B cell (primary cell): ENCODE measurements around the gene CBLN1. TPM values are rescaled to one million over a fixed set of nuclear protein-coding genes. Genes with fewer than 3 reads are reported as not detected.

ENCODE experiments used
- ATAC-seq: fragments of 200-7000 bp; cut with Tn5 transposase; one replicate; pipeline ENCODE4 v1.10.0; 2021; ENCODE audit warnings: low read depth, mild to moderate bottlenecking, moderate number of reproducible peaks, moderate library complexity
- CTCF ChIA-PET: fragments of 350-600 bp; sonication (Branson Sonifier 250); formaldehyde crosslinking; loops from one replicate; lab custom pipeline; 2021; ENCODE audit warnings: antibody characterized with exemption, inconsistent platforms; lab: Charles Lee
- POLR2A ChIA-PET: fragments of 350-600 bp; sonication (Branson Sonifier 250); formaldehyde crosslinking; loops from one replicate; lab custom pipeline; 2021; ENCODE audit warnings: antibody characterized with exemption; lab: Charles Lee
- DNase-seq: peaks from one replicate; pipeline ENCODE4 v3.0.0; 2013
- H2AFZ ChIP-seq: 2 replicates; pipeline ENCODE4 v1.6.1; 2012; ENCODE audit warnings: mild to moderate bottlenecking, low read depth, low read length; ENCODE audit not compliant: insufficient read depth, poor library complexity, severe bottlenecking
- H3K27ac ChIP-seq, 2 donors: 1 replicate in 1 of 2; 2 replicates in 1 of 2; pipeline ENCODE4 v1.5.1; 2012 to 2013; ENCODE audit warnings: low read length in 2 of 2, mild to moderate bottlenecking in 2 of 2, moderate library complexity in 1 of 2
- H3K27me3 ChIP-seq, 4 experiments: fragments of 200-600 bp in 1 of 4; sonication (generic) in 1 of 4; replicated peaks in 1 of 4; 1 replicate in 2 of 4; 2 replicates in 2 of 4; pipeline versions ENCODE4 v1.6.1 to v1.7.0; 2013 to 2016; ENCODE audit warnings: low read length in 3 of 4, mild to moderate bottlenecking in 2 of 4, mixed read lengths in 1 of 4, moderate library complexity in 1 of 4; ENCODE audit not compliant: insufficient read depth in 4 of 4, control insufficient read depth in 3 of 4; ENCODE audit errors: control extremely low read depth in 1 of 4
- H3K36me3 ChIP-seq, 2 experiments: replicated peaks in 1 of 2; 1 replicate in 1 of 2; 2 replicates in 1 of 2; pipeline versions ENCODE4 v1.6.1 to v1.7.1; 2013; ENCODE audit warnings: low read length in 1 of 2; ENCODE audit not compliant: insufficient read depth in 2 of 2, control insufficient read depth in 1 of 2; ENCODE audit errors: control extremely low read depth in 1 of 2, extremely low read depth in 1 of 2
- H3K4me1 ChIP-seq, 2 donors: fragments of 200-600 bp in 1 of 2; sonication (generic) in 1 of 2; 1 replicate in 1 of 2; 2 replicates in 1 of 2; pipeline versions ENCODE4 v1.5.1 to v1.6.1; 2013 to 2017; ENCODE audit warnings: low read length in 2 of 2; ENCODE audit not compliant: control insufficient read depth in 2 of 2, insufficient read depth in 2 of 2
- H3K4me2 ChIP-seq: replicated peaks from 2 replicates; pipeline ENCODE3; 2012; ENCODE audit warnings: mild to moderate bottlenecking, low read depth, low read length; ENCODE audit not compliant: poor library complexity, severe bottlenecking
- H3K4me3 ChIP-seq, 5 experiments: fragments of 200-600 bp in 1 of 5; sonication (generic) in 1 of 5; 1 replicate in 3 of 5; 2 replicates in 2 of 5; pipeline versions ENCODE4 v1.5.1 to v1.7.0; 2011 to 2016; ENCODE audit warnings: low read length in 4 of 5, mild to moderate bottlenecking in 4 of 5, low read depth in 2 of 5, control low read depth in 1 of 5, moderate library complexity in 1 of 5; ENCODE audit not compliant: insufficient read depth in 1 of 5; ENCODE audit errors: control extremely low read depth in 1 of 5, extremely low read depth in 1 of 5
- H3K79me2 ChIP-seq: fragments of 200-600 bp; sonication (generic); one replicate; pipeline ENCODE4 v1.6.0; 2016; ENCODE audit warnings: low read length; ENCODE audit not compliant: control insufficient read depth, insufficient read depth
- H3K9ac ChIP-seq: fragments of 200-600 bp; sonication (generic); 2 replicates; pipeline ENCODE4 v1.6.1; 2017; ENCODE audit warnings: mild to moderate bottlenecking, low read length, moderate library complexity
- H3K9me3 ChIP-seq, 3 donors: one replicate each; pipeline versions ENCODE4 v1.6.1 to v1.7.1; 2013; ENCODE audit warnings: low read length in 2 of 3; ENCODE audit not compliant: control insufficient read depth in 2 of 3, insufficient read depth in 1 of 3; ENCODE audit errors: control extremely low read depth in 1 of 3
- H4K20me1 ChIP-seq: 2 replicates; pipeline ENCODE4 v1.6.0; 2012; ENCODE audit warnings: mild to moderate bottlenecking, low read length; ENCODE audit not compliant: insufficient read depth, control insufficient read depth, poor library complexity, severe bottlenecking
- H3K27ac Mint-ChIP-seq: one replicate; pipeline ENCODE4 v1.8.0; 2021; ENCODE audit warnings: mixed read lengths
- H3K27me3 Mint-ChIP-seq: one replicate; pipeline ENCODE4 v1.8.0; 2021; ENCODE audit warnings: mixed read lengths
- H3K4me1 Mint-ChIP-seq: one replicate; pipeline ENCODE4 v1.8.0; 2021; ENCODE audit warnings: mixed read lengths
- H3K4me3 Mint-ChIP-seq: one replicate; pipeline ENCODE4 v1.8.0; 2021; ENCODE audit warnings: mixed read lengths
- H3K9me3 Mint-ChIP-seq: one replicate; pipeline ENCODE4 v1.8.0; 2022; ENCODE audit warnings: mixed read lengths; ENCODE audit not compliant: insufficient read depth
- CTCF ChIP-seq: fragments of 200-600 bp; IDR thresholded peaks from one replicate; pipeline ENCODE4 v1.8.0; 2022; ENCODE audit warnings: antibody characterized with exemption, mild to moderate bottlenecking
- EZH2 ChIP-seq: IDR thresholded peaks from 2 replicates; pipeline ENCODE4 v1.6.1; 2012; ENCODE audit warnings: borderline replicate concordance, low read depth, mild to moderate bottlenecking, moderate library complexity, low read length; ENCODE audit not compliant: insufficient read depth, poor library complexity, severe bottlenecking
- WGBS: methylation state at CpG from one replicate; pipeline ENCODE4 v1.1.5; 2013; ENCODE audit warnings: missing lambda C conversion rate; ENCODE audit not compliant: insufficient coverage; 5-methylcytosine and 5-hydroxymethylcytosine counted together
- intact Hi-C: fragments of 100-400 bp; cut with micrococcal nuclease; formaldehyde crosslinking; loops from one replicate; pipeline ENCODE4 v1.10.0; 2022
- polyA plus RNA-seq: library from polyadenylated mRNA; depleted of rRNA; stranded (reverse); fragments of >200 nt; gene quantifications from 2 replicates; pipeline ENCODE4 v1.2.3, GENCODE V29; 2012
- total RNA-seq, 2 donors: library from RNA; stranded (reverse); fragments of 120-200 nt in 1 of 2; gene quantifications; 1 replicate in 1 of 2; 2 replicates in 1 of 2; pipeline versions ENCODE4 v1.2.3 to v1.2.4, GENCODE V29; 2013 to 2022

The CBLN1 gene
- total and polyA plus RNA-seq, 2 donors (not counting 1 experiment from before 2014, with no cell fraction given): not detected

- ChIA-PET CTCF (no interaction called here), POLR2A (no interaction called here)
- H3K27ac Mint-ChIP-seq: no peak overlapping the region
- Histone ChIP-seq H3K4me3 (no peak overlapping the region), H3K27ac (no peak overlapping the region), H3K4me2 (no peak overlapping the region), H2AFZ (no peak overlapping the region), H3K36me3 (no peaks in the 10 kb centered on the region), H3K9me3 (peaks cover 0 to 28% (median 0%) of the 10 kb centered on the region in 3 donors), H4K20me1 (no peaks in the 10 kb centered on the region), H3K4me1 (no peaks in the 10 kb centered on the region), H3K79me2 (no peaks in the 10 kb centered on the region), H3K27me3 (peaks cover 0 to 74% (median 29%) of the 10 kb centered on the region in 4 experiments), H3K9ac (no peak overlapping the region)
- intact Hi-C loops: no loop called here
- no peak for DNase-seq
- no peak overlapping the region for H3K4me3 Mint-ChIP-seq
- peaks cover 69% of the 10 kb centered on the region for H3K27me3 Mint-ChIP-seq
- ATAC-seq: no peak
- no peak for TF ChIP-seq CTCF
- TF ChIP-seq EZH2: no peak
- H3K9me3 Mint-ChIP-seq: no peaks in the 10 kb centered on the region
- H3K4me1 Mint-ChIP-seq: peaks cover 7% of the 10 kb centered on the region
- 23% methylated on average over 15 of the region's 19 CpGs for WGBS
Observed at GRCh38 chr16:49276646-49277385, 4.8 kb downstream of the CBLN1 start.

DNA sequence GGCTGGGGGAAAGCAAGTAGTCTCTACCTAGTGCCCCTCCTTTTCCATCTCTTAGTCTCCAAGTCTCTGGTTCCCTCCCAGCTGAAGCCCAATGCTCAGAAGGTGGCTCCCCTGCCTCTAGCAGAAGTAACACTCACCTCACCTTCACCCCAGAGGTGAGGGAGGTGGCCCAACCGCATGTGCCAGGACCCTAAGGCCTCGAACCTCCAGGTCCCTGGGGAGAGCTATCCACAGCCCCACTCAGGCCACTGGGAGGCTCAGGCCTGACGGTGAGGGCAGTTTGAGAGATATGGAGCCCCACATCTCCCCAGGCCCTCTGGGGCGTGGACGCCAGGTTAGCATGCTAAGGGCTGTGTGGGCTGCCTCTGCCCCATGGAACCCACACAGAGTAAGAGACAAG is 5.8 kb downstream of the CBLN1 start:
- H3K9me3 ChIP-seq: peaks cover 0 to 26% (median 0%) of the 10 kb centered on the region in 3 donors
- 50% methylated on average over 2 of the region's 5 CpGs for WGBS
- no peak for DNase-seq
- no peak for TF ChIP-seq EZH2
- H3K79me2 ChIP-seq: no peaks in the 10 kb centered on the region
- H3K4me2 ChIP-seq: no peak overlapping the region
- Mint-ChIP-seq H3K9me3 (no peaks in the 10 kb centered on the region), H3K4me1 (peaks cover 4% of the 10 kb centered on the region), H3K27me3 (peaks cover 70% of the 10 kb centered on the region), H3K4me3 (no peak overlapping the region), H3K27ac (no peak overlapping the region)
- H3K36me3 ChIP-seq: no peaks in the 10 kb centered on the region
- ATAC-seq: no peak
- intact Hi-C loops: no loop called here
- H3K9ac ChIP-seq: no peak overlapping the region
- no peak overlapping the region for H2AFZ ChIP-seq
- ChIA-PET CTCF (no interaction called here), POLR2A (no interaction called here)
- H3K4me1 ChIP-seq: no peaks in the 10 kb centered on the region
- H3K27me3 ChIP-seq: peaks cover 0 to 71% (median 28%) of the 10 kb centered on the region in 4 experiments
- no peak overlapping the region for H3K27ac ChIP-seq
- no peaks in the 10 kb centered on the region for H4K20me1 ChIP-seq
- no peak overlapping the region for H3K4me3 ChIP-seq
